Loucy (cell line): ENCODE measurements around the gene AHI1.

Experiments used
- EZH2phosphoT487 ChIP-seq: fragments of 200-600 bp; IDR thresholded peaks from 2 replicates; pipeline ENCODE4 v1.6.1; 2018; ENCODE audit warnings: antibody characterized with exemption, mild to moderate bottlenecking, moderate library complexity, borderline replicate concordance
- TF ChIP-seq, protein P1 (sequence below): fragments of 200-600 bp; sonication (generic); conservative IDR thresholded peaks from 2 replicates; pipeline ENCODE4 v1.5.1; 2014; ENCODE audit warnings: mild to moderate bottlenecking, antibody characterized with exemption, low read length

DNA sequence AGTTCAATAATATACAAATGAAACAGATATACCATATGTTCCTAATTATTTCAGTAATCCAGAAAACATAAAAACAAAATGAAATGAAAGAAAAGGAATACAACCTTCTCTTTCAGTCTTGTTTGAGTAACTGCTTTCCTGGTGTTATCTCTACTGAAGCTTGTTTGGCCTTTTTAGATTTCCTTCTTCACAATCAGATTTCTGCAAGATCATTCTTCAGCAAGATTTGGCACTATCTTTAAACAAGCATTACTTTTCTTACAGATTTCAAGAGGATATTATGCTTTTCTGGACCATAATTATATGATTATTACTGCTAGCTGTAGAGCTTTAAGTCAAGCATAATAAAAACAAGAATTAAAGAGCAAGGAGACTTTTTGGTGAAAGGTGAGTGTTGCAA is 196.2 kb downstream of the AHI1 start:
- TF ChIP-seq, protein P1, sequence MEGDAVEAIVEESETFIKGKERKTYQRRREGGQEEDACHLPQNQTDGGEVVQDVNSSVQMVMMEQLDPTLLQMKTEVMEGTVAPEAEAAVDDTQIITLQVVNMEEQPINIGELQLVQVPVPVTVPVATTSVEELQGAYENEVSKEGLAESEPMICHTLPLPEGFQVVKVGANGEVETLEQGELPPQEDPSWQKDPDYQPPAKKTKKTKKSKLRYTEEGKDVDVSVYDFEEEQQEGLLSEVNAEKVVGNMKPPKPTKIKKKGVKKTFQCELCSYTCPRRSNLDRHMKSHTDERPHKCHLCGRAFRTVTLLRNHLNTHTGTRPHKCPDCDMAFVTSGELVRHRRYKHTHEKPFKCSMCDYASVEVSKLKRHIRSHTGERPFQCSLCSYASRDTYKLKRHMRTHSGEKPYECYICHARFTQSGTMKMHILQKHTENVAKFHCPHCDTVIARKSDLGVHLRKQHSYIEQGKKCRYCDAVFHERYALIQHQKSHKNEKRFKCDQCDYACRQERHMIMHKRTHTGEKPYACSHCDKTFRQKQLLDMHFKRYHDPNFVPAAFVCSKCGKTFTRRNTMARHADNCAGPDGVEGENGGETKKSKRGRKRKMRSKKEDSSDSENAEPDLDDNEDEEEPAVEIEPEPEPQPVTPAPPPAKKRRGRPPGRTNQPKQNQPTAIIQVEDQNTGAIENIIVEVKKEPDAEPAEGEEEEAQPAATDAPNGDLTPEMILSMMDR, result no peak
- TF ChIP-seq EZH2phosphoT487, result no peak
